Astrocyte of the hippocampus (primary cell): ENCODE measurements around the gene RAB27A.
A peak's percentile ranks its signal among the peaks of the same experiment; 100 is the strongest.
"Not testable (repeated sequence)": the region's sequence is repeated elsewhere in the genome, so short reads cannot be mapped to it uniquely, and the experiment has no call there.

Source experiments
- DNase-seq: peaks from one replicate; pipeline ENCODE4 v3.0.0; 2011; ENCODE audit warnings: low read depth, low spot score

The RAB27A gene

DNA sequence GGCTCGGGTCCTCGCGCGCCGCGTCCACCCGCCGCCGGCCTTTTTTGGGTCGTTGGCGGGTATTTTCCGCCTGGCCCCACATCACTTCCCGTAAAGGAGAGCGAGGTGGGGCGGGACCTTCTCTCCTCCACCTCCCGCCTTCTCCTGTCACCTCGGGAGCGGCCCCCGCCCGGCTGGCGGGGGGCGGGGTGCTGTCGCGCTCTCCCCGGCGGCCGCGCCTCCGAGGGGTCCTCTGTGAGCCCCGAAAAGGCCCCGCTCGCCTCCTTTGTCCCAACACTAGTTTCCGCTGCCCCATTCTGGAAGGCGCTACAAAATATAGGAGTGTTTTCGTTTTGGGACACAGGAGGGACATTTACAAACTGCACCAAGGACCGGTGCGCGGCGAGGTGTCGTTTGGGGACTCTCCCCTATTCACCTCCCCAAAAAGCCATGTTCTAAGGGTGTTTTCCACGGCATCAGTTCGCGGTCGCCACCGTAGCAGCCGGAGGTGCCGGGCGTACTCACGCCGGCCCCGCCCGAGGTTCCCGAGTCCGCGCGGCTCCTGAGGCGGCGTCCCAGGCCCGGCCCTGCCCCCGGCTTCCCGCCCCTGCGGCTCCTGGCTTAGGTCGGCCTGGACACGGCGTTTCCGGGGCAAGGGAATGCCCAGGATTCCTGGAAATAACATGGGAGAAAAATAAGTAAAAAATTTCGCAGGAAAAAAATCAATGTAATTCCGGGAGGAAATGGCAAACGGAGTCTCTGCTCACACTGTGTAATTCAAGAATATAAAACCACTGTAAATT, at the start of gene RAB27A:
TSS of gene RAB27A (minus strand) at position 68 of the 782 bp plus-strand sequence. CDS start 54,879 bp downstream, outside the sequence.
- peak; percentile 87 for DNase-seq

DNA sequence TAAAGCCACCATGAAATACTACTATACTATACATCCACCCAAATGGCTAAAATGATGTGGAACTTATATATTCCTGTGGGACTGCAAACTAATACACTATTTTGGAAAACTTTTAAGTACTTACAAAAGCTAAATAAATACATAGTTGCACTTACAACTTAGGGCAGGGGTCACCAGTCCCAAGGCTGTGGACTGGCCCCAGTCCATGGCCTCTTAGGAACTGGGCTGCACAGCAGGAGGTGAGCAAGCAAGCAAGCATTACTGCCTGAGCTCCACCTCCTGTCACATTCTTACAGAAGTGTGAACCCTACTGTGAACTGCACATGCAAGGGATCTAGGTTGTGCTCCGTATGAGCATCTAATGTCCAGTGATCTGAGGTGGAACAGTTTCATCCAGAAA, 47.5 kb upstream of the RAB27A start:
- no peak for DNase-seq

GRCh38 chr15:55334997-55335396, 45.4 kb upstream of the RAB27A start:
- DNase-seq, result no peak

GRCh38 chr15:55334371-55334770, 44.8 kb upstream of the RAB27A start:
- no peak for DNase-seq

DNA sequence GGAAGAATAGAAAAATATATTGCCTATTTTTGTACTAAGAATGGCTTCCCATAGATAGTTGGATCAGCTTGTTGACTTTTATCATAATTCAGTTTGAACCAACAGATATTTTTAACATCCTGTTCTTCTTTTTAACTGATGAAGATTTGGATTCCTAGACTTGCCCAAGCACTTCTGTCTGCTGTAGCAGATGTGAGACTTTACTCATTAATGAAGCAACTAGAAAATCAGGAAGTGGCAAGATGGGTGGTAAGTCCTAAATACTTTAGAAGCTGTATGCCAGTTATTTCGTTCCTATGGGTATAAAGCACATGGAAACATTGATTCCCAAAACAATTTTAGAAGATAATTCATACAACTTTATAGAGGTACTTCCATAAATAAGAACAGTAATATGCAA, 37.8 kb upstream of the RAB27A start:
- DNase-seq, result no peak

GRCh38 chr15:55322467-55322866, 32.9 kb upstream of the RAB27A start:
- DNase-seq, result no peak

DNA sequence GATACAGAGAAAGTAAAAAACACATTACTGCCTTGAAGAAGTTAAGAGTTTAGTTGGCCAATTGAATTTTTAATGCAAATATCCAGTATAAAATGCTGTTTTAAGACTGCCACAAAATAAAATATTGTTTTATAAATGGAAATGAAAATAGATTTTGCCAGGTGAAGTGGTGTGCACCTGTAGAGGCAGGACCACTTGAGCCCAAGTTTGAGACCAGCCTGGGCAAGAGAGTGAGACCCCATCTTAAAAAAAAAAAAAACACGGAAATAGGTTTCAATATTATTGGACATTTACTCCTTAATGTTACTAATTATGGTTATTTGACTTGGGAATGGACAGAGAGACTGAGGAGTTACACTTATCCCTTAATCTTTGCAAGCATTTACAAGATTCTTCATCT, 31.4 kb upstream of the RAB27A start:
- DNase-seq, result no peak

GRCh38 chr15:55320238-55320550, 30.6 kb upstream of the RAB27A start:
- DNase-seq, result peak; percentile 32

DNA sequence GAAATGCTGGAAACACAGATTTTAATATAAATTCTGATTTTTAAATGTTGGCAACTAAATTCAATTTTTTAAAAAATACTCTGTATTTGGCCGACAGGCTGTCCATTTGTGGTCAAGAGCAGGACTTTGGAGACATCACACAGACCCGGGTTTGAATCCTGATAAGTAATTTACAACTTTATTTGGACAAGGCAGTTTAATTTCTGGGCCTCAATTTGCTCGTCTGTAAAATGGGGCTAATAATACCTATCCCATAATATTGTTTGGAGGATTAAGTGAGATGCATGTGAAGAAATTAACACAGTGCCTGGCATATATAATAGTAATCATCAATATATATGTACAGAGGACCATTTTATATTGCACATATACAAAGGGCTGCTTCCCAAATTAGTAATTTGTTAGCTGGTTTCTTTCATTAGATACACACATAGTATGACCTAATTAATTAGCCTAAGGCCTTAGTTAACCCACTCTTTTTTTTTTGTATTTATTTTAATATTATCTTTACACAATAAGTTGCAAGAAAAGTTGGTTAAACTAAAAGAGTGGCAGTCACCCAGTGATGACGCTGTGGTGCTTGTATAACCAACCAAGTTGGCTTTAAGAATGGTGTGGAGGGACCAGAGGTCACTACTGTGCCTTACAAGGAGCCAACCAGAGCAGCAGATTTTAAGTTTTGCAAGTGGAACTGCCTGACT, 30.1 kb upstream of the RAB27A start:
- peak; percentile 27 for DNase-seq

DNA sequence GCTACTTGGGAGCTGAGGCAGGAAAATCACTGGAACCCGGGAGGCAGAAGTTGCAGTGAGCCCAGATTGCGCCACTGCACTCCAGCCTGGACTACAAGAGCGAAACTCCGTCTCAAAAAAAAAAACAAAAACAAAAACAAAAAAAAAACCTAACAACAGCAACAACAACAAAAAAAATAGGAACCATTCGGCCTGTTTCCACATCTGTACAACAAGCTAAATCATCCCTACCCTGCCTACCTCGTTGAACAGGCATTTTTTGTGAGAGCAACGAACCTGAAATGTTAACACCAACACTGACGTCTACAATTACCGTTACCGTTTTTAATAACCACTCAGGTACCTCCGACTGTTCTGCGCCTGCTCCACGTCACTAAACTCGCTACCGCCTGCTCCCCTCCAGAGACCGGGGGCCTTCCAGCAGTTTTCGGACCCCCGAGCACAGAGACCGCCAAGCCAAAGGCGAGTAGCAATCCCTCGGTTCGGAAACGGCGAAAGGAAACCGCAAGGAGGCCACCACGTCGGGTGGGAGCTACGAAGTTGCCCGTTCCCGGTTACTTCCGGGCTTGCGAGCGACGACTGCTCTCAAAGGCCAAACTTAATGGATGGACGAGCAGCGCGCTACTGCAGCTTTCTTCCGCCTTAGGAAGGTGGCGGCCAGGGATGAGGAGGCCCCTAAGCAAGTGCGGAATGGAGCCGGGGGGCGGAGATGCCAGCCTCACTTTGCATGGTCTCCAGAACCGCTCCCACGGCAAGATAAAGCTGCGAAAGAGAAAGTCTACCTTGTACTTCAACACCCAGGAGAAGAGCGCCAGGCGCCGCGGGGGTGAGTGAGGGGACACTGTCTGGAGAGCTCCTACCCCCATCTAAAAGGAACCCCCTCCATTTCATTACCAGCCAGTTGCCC, 29.2 kb upstream of the RAB27A start, which contains the start of the genes PIGB and PIGBOS1:
TSS of gene PIGB (plus strand) at position 635 of the 907 bp plus-strand sequence. CDS start at position 664, 29 bp downstream.
TSS of gene PIGBOS1 (minus strand) at position 536 of the 907 bp plus-strand sequence. CDS start 1,331 bp downstream, outside the sequence.
- peak; percentile 93 for DNase-seq

DNA sequence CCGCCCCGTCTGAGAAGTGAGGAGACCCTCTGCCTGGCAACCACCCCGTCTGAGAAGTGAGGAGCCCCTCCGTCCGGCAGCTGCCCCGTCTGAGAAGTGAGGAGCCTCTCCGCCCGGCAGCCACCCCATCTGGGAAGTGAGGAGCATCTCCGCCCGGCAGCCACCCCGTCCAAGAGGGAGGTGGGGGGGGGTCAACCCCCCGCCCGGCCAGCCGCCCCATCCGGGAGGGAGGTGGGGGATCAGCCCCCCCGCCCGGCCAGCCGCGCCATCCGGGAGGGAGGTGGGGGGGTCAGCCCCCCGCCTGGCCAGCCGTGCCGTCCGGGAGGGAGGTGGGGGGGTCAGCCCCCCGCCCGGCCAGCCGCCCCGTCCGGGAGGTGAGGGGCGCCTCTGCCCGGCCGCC, 13.2 kb upstream of the RAB27A start:
- not testable (repeated sequence) for DNase-seq

GRCh38 chr15:55297315-55297714, 7.7 kb upstream of the RAB27A start:
- DNase-seq, result no peak

GRCh38 chr15:55290528-55291057, 980 bp upstream of the RAB27A start:
- peak; percentile 91 for DNase-seq

DNA sequence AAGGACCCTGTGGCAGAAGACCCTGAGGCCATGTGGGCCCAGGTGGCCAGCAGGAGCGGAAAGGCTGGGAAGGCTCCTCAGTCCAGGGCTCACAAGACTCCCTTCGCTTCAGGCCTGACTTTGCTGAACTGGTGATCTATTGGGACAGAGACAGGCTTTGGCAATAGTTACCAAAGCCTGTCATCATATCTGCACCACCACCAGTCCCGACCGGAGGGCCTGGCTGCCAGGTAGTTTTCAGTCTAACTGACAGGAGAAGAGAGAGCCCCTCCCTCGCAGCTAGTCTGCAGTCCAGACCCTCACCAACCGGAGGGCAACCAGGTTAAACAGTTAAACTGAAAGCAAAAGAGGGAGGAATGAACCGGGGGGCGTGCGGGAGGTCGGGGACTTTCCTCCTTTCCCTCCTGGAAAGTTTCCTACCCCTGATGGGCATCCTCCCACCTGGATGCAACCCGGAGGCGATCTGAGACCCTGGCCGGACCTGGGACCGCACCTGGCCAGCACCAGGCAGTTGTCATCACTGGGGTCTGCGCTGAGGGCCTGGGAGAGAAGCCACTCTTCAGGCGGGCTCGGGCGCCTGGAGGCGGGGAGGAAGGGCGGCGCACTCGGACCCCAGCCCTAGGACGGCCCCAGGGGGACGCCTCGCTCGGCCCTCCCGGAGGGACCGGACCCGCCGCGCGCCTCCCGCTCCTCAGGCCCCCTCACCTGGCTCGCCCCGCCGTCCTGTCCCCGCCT, 435 bp downstream of the RAB27A start:
- peak; percentile 51 for DNase-seq

- no peak for DNase-seq
Measured at GRCh38 chr15:55288006-55288717, 1.5 kb downstream of the RAB27A start.

DNA sequence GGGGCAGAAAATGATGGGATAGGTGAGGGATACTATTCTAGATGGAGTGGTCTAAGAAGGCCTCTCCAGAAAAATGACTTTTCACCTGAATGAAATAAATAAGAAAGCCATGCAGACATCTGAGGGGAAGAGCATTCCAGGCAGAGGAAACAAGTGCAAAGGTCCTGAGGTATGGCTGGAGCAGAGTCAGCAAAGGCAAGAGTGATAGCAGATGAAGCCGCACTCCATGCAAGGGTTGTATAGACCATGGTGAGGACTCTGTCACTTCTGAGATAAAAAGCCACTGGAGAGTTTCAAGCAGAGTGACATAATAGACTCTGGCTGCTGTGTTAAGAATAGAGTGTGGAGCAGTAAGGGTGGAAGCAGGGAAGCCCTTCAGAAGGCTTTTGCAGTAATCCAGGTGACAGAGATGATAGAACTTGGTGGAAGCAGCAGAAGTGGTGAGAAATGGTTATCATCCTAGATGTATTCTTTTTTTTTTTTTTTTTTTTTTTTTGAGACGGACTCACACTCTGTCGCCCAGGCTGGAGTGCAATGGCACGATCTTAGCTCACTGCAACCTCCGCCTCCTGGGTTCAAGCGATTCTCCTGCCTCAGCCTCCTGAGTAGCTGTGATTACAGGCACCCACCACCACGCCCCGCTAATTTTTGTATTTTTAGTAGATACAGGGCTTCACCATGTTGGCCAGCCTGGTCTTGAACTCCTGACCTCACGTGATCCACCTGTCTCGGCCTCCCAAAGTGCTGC, 3.0 kb downstream of the RAB27A start:
- DNase-seq, result not testable (repeated sequence)

DNA sequence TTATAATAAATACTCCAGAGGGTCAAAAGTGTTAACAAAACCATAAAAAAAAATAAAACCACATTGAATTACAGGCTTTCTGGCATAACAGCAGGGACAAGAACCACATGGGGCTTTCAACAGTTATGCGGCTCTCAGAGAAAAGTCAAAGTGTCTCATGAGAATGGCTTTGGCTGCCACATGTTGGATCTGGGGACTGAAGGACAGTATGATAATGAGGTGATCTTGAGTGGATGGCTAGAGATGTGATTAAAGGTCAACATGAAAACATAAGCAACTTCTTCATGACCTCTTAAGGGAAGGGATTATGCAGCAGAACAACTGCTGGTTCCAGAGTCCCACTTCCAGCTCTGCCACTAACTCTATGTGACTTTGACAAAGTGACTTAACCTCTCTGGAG, 5.2 kb downstream of the RAB27A start:
- DNase-seq, result no peak

- no peak for DNase-seq
Measured at GRCh38 chr15:55283379-55284147, 6.0 kb downstream of the RAB27A start.
